ENCODE data around the gene CENPP.

DNA sequence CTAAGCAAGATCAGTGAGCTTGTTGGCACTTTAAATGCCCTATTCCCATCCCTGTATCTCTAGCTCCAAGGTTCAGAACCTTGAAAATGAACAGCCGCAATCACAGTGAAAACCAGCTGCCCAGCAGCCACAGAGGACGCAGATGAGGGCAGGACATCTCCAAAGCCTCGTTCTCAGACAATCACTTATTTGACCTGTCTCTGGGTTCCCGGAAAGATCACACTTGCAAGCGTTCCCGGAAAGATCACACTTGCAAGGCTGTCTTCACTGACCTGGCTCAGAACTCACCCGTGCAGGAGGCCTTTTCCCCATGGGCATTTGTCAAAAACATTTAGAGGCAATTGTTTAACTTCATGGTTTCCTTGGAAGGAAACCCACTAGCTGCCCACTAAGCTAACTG, 318.5 kb downstream of the CENPP start:
- TF ChIP-seq, protein P1, sequence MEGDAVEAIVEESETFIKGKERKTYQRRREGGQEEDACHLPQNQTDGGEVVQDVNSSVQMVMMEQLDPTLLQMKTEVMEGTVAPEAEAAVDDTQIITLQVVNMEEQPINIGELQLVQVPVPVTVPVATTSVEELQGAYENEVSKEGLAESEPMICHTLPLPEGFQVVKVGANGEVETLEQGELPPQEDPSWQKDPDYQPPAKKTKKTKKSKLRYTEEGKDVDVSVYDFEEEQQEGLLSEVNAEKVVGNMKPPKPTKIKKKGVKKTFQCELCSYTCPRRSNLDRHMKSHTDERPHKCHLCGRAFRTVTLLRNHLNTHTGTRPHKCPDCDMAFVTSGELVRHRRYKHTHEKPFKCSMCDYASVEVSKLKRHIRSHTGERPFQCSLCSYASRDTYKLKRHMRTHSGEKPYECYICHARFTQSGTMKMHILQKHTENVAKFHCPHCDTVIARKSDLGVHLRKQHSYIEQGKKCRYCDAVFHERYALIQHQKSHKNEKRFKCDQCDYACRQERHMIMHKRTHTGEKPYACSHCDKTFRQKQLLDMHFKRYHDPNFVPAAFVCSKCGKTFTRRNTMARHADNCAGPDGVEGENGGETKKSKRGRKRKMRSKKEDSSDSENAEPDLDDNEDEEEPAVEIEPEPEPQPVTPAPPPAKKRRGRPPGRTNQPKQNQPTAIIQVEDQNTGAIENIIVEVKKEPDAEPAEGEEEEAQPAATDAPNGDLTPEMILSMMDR (conservative IDR thresholded peaks at IDR 0.05; ENCODE audit: low read depth, low read length): no peak
- no peak for TF ChIP-seq EZH2 (IDR thresholded peaks at IDR 0.05; ENCODE audit: borderline replicate concordance, low read depth, low read length, poor library complexity, severe bottlenecking)

Data from A673 (cell line).